Amygdala (tissue), 56 donors: ENCODE results near the gene USP40.
"Not testable (repeated sequence)": the region's sequence is repeated elsewhere in the genome, so short reads cannot be mapped to it uniquely, and the experiment has no call there.

ENCODE experiments used
- DNase-seq, 56 donors: peaks; one replicate each; lab custom pipeline; 2025; lab: John Stamatoyannopoulos, UW

Gene USP40

GRCh38 chr2:233566141-233566956, at the start of gene USP40:
Gene USP40 (minus strand): TSS chr2:233566782. CDS start chr2:233565554, 1,228 bp downstream.
- peak in 55 of 56 donors; percentile 9 to 86 (median 61) for DNase-seq

GRCh38 chr2:233611284-233611683, 44.7 kb upstream of the USP40 start:
- DNase-seq, result no peak

GRCh38 chr2:233605680-233606079, 39.1 kb upstream of the USP40 start:
- DNase-seq, result no peak

- DNase-seq, result no peak
Observed at GRCh38 chr2:233604826-233605225, 38.2 kb upstream of the USP40 start.

- no peak for DNase-seq
Observed at GRCh38 chr2:233603520-233603919, 36.9 kb upstream of the USP40 start.

GRCh38 chr2:233602076-233602475, 35.5 kb upstream of the USP40 start:
- no peak for DNase-seq

- no peak for DNase-seq
Observed at GRCh38 chr2:233600386-233600785, 33.8 kb upstream of the USP40 start.

GRCh38 chr2:233598952-233599351, 32.4 kb upstream of the USP40 start:
- DNase-seq, result no peak

GRCh38 chr2:233597522-233597921, 30.9 kb upstream of the USP40 start:
- DNase-seq, result no peak

GRCh38 chr2:233593201-233593600, 26.6 kb upstream of the USP40 start:
- no peak for DNase-seq

- DNase-seq, result not testable (repeated sequence)
Observed at GRCh38 chr2:233592706-233593105, 26.1 kb upstream of the USP40 start.

GRCh38 chr2:233588400-233588799, 21.8 kb upstream of the USP40 start:
- DNase-seq, result no peak

GRCh38 chr2:233584210-233584609, 17.6 kb upstream of the USP40 start:
- no peak for DNase-seq

- not testable (repeated sequence) for DNase-seq
Observed at GRCh38 chr2:233583217-233583965, 16.8 kb upstream of the USP40 start.

- DNase-seq, result not testable (repeated sequence)
Observed at GRCh38 chr2:233577341-233577740, 10.8 kb upstream of the USP40 start.

- DNase-seq, result no peak
Observed at GRCh38 chr2:233572468-233572867, 5.9 kb upstream of the USP40 start.

GRCh38 chr2:233571462-233571861, 4.9 kb upstream of the USP40 start:
- no peak for DNase-seq

- DNase-seq, result no peak
Observed at GRCh38 chr2:233571001-233571400, 4.4 kb upstream of the USP40 start.

GRCh38 chr2:233565685-233566140, 869 bp downstream of the USP40 start:
- DNase-seq, result no peak

GRCh38 chr2:233563663-233564430, 2.7 kb downstream of the USP40 start:
- no peak for DNase-seq
